ENCODE results near the gene BEGAIN.

Gene BEGAIN

GRCh38 chr14:100570726-100571454 lies 16.3 kb downstream of the BEGAIN start:
- no peak overlapping the region for H3K9ac ChIP-seq
- H4K20me1 ChIP-seq = peaks cover 0 to 63% (median 28%) of the 10 kb centered on the region in 11 experiments; a peak in 15 of 22 replicates
- no peak for TF ChIP-seq Cebpa-rat (IDR thresholded peaks at IDR 0.05)
- peak overlapping the region; percentile 29 to 99 (median 74); a peak in 21 of 22 replicates for H3K4me2 ChIP-seq
- H3K9me3 ChIP-seq (replicated peaks in 1 of 11) = no peaks in the 10 kb centered on the region
- no peak overlapping the region for H3K27ac ChIP-seq
- peaks cover 28 to 99% (median 96%) of the 10 kb centered on the region in 10 experiments for H3K4me1 ChIP-seq
- no peak overlapping the region; a peak in 1 of 20 replicates for H3K4me3 ChIP-seq
- H3K36me3 ChIP-seq = no peaks in the 10 kb centered on the region
- H3K27me3 ChIP-seq = peaks cover 52 to 72% (median 63%) of the 10 kb centered on the region in 11 experiments

- peaks cover 0 to 64% (median 28%) of the 10 kb centered on the region in 11 experiments; a peak in 15 of 22 replicates for H4K20me1 ChIP-seq
- H3K9me3 ChIP-seq (replicated peaks in 1 of 11) = no peaks in the 10 kb centered on the region
- no peak overlapping the region; a peak in 1 of 22 replicates for H3K9ac ChIP-seq
- peaks cover 28 to 99% (median 96%) of the 10 kb centered on the region in 10 experiments for H3K4me1 ChIP-seq
- no peak overlapping the region for H3K27ac ChIP-seq
- no peak overlapping the region for H3K4me3 ChIP-seq
- no peaks in the 10 kb centered on the region for H3K36me3 ChIP-seq
- peak overlapping the region in 6 of 11 experiments; percentile 87 to 99 (median 96); a peak in 11 of 22 replicates for H3K4me2 ChIP-seq
- peaks cover 52 to 81% (median 68%) of the 10 kb centered on the region in 11 experiments for H3K27me3 ChIP-seq
- TF ChIP-seq Cebpa-rat (IDR thresholded peaks at IDR 0.05) = no peak
Measured at GRCh38 chr14:100569734-100570286, 17.4 kb downstream of the BEGAIN start.

GRCh38 chr14:100568998-100569733 lies 18.1 kb downstream of the BEGAIN start:
- H3K4me1 ChIP-seq = peaks cover 28 to 99% (median 96%) of the 10 kb centered on the region in 10 experiments
- H3K4me2 ChIP-seq = peak overlapping the region; percentile 88 to 99 (median 97); a peak in 19 of 22 replicates
- no peak overlapping the region; a peak in 1 of 22 replicates for H3K9ac ChIP-seq
- H3K27ac ChIP-seq = no peak overlapping the region
- peak overlapping the region in 6 of 10 experiments; percentile 53 to 72 (median 60); a peak in 10 of 20 replicates for H3K4me3 ChIP-seq
- peaks cover 52 to 87% (median 70%) of the 10 kb centered on the region in 11 experiments for H3K27me3 ChIP-seq
- peaks cover 0 to 64% (median 28%) of the 10 kb centered on the region in 11 experiments; a peak in 15 of 22 replicates for H4K20me1 ChIP-seq
- H3K36me3 ChIP-seq = no peaks in the 10 kb centered on the region
- TF ChIP-seq Cebpa-rat (IDR thresholded peaks at IDR 0.05) = no peak
- H3K9me3 ChIP-seq (replicated peaks in 1 of 11) = no peaks in the 10 kb centered on the region

- no peak for TF ChIP-seq Cebpa-rat (IDR thresholded peaks at IDR 0.05)
- peak overlapping the region in 8 of 11 experiments; percentile 32 to 58 (median 48); a peak in 13 of 22 replicates for H3K9ac ChIP-seq
- H4K20me1 ChIP-seq = peaks cover 0 to 64% (median 28%) of the 10 kb centered on the region in 11 experiments; a peak in 15 of 22 replicates
- H3K36me3 ChIP-seq = no peaks in the 10 kb centered on the region
- H3K27ac ChIP-seq = no peak overlapping the region
- no peaks in the 10 kb centered on the region for H3K9me3 ChIP-seq (replicated peaks in 1 of 11)
- peaks cover 28 to 99% (median 96%) of the 10 kb centered on the region in 10 experiments for H3K4me1 ChIP-seq
- H3K4me3 ChIP-seq = peak overlapping the region; percentile 50 to 72 (median 60)
- peaks cover 52 to 95% (median 71%) of the 10 kb centered on the region in 11 experiments for H3K27me3 ChIP-seq
- peak overlapping the region; percentile 88 to 99 (median 97) for H3K4me2 ChIP-seq
Measured at GRCh38 chr14:100568164-100568997, 18.8 kb downstream of the BEGAIN start.

GRCh38 chr14:100567877-100568163 lies 19.4 kb downstream of the BEGAIN start:
- H4K20me1 ChIP-seq = peaks cover 0 to 64% (median 28%) of the 10 kb centered on the region in 11 experiments; a peak in 15 of 22 replicates
- H3K4me1 ChIP-seq = peaks cover 28 to 99% (median 96%) of the 10 kb centered on the region in 10 experiments
- peak overlapping the region in 8 of 11 experiments; percentile 32 to 58 (median 48); a peak in 12 of 22 replicates for H3K9ac ChIP-seq
- H3K36me3 ChIP-seq = no peaks in the 10 kb centered on the region
- peaks cover 52 to 100% (median 71%) of the 10 kb centered on the region in 11 experiments for H3K27me3 ChIP-seq
- no peak for TF ChIP-seq Cebpa-rat (IDR thresholded peaks at IDR 0.05)
- no peak overlapping the region for H3K27ac ChIP-seq
- H3K9me3 ChIP-seq (replicated peaks in 1 of 11) = no peaks in the 10 kb centered on the region
- H3K4me2 ChIP-seq = peak overlapping the region; percentile 88 to 99 (median 97)
- H3K4me3 ChIP-seq = peak overlapping the region; percentile 50 to 72 (median 60)

GRCh38 chr14:100567009-100567876 lies 20.0 kb downstream of the BEGAIN start:
- H3K4me2 ChIP-seq = peak overlapping the region; percentile 88 to 99 (median 97)
- peaks cover 0 to 59% (median 28%) of the 10 kb centered on the region in 11 experiments; a peak in 15 of 22 replicates for H4K20me1 ChIP-seq
- H3K4me3 ChIP-seq = peak overlapping the region; percentile 50 to 72 (median 60)
- peaks cover 52 to 96% (median 68%) of the 10 kb centered on the region in 11 experiments for H3K27me3 ChIP-seq
- no peak for TF ChIP-seq Cebpa-rat (IDR thresholded peaks at IDR 0.05)
- no peaks in the 10 kb centered on the region for H3K36me3 ChIP-seq
- H3K9ac ChIP-seq = peak overlapping the region; percentile 11 to 58 (median 45); a peak in 16 of 22 replicates
- H3K9me3 ChIP-seq (replicated peaks in 1 of 11) = no peaks in the 10 kb centered on the region
- H3K4me1 ChIP-seq = peaks cover 28 to 99% (median 94%) of the 10 kb centered on the region in 10 experiments
- no peak overlapping the region; a peak in 1 of 22 replicates for H3K27ac ChIP-seq

- H3K4me3 ChIP-seq = peak overlapping the region; percentile 50 to 72 (median 60); a peak in 18 of 20 replicates
- no peak for TF ChIP-seq Cebpa-rat (IDR thresholded peaks at IDR 0.05)
- peaks cover 0 to 52% (median 25%) of the 10 kb centered on the region in 11 experiments; a peak in 14 of 22 replicates for H4K20me1 ChIP-seq
- no peaks in the 10 kb centered on the region for H3K9me3 ChIP-seq (replicated peaks in 1 of 11)
- peak overlapping the region; percentile 88 to 99 (median 97) for H3K4me2 ChIP-seq
- H3K36me3 ChIP-seq = no peaks in the 10 kb centered on the region
- H3K27ac ChIP-seq = no peak overlapping the region; a peak in 1 of 22 replicates
- peak overlapping the region in 8 of 11 experiments; percentile 11 to 46 (median 36); a peak in 10 of 22 replicates for H3K9ac ChIP-seq
- peaks cover 26 to 93% (median 87%) of the 10 kb centered on the region in 10 experiments for H3K4me1 ChIP-seq
- peaks cover 52 to 89% (median 62%) of the 10 kb centered on the region in 11 experiments for H3K27me3 ChIP-seq
Measured at GRCh38 chr14:100566586-100566985, 20.6 kb downstream of the BEGAIN start.
